Type B pancreatic cell (in vitro differentiated cells): ENCODE measurements around the gene LPAR6. TPM values are rescaled to one million over a fixed set of nuclear protein-coding genes. Genes with fewer than 3 reads are reported as not detected.

Source experiments
- DNase-seq: peaks from one replicate; pipeline ENCODE4 v3.0.0; 2021; ENCODE audit warnings: mixed read lengths; ENCODE audit not compliant: unreplicated experiment; ENCODE audit errors: extremely low spot score
- H3K27ac Mint-ChIP-seq: 2 replicates; pipeline ENCODE4 v1.8.0; 2021; ENCODE audit warnings: mild to moderate bottlenecking, mixed read lengths
- H3K27me3 Mint-ChIP-seq: 2 replicates; pipeline ENCODE4 v1.8.0; 2021; ENCODE audit warnings: mixed read lengths
- H3K36me3 Mint-ChIP-seq: 2 replicates; pipeline ENCODE4 v1.8.0; 2021; ENCODE audit warnings: mixed read lengths
- H3K4me1 Mint-ChIP-seq: one replicate; pipeline ENCODE4 v1.8.0; 2021; ENCODE audit warnings: mixed read lengths; ENCODE audit not compliant: unreplicated experiment
- H3K4me3 Mint-ChIP-seq: 2 replicates; pipeline ENCODE4 v1.8.0; 2021; ENCODE audit warnings: mild to moderate bottlenecking, mixed read lengths
- H3K9me3 Mint-ChIP-seq: 2 replicates; pipeline ENCODE4 v1.8.0; 2021; ENCODE audit warnings: mixed read lengths
- total RNA-seq: library from RNA; stranded (reverse); gene quantifications from 2 replicates; pipeline ENCODE4 v1.2.1, GENCODE V29; 2021; ENCODE audit warnings: low replicate concordance
- TF ChIP-seq, protein P1 (sequence below): fragments of 200-600 bp; sonication (generic); conservative IDR thresholded peaks from 2 replicates; pipeline ENCODE4 v1.5.0; 2021; ENCODE audit warnings: antibody characterized with exemption, mild to moderate bottlenecking

LPAR6 gene
- total RNA-seq, 1 donor from 2014 or later = 10.1 TPM

DNA sequence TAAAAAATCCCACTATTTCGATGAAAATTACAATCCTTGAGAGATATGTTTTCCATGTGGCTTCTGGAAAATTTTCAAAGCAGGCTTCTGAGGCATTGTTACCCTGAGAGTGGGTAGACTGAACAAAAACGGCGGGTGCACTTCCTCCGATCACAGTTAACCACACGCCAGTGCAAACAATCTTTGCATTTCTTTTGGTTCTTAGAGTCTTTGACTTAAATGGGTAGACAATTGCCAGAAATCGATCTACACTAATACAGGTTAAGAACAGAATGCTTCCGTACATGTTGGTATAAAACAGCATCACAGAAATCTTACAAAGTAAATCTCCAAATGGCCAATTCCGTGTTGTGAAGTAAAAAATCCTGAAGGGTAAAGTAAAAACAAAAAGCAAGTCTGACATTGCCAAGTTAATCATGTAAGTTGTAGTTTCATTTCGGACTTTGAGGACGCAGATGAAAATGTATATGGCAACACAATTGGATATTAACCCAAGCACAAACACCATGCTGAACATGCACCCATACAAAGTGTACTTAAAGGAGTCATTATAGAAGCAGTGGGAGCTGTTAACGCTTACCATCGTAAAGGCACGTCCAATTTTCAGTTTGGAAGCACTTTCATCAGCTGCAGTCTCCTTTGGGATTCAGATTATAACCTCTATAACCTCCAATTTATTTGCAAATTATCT is 927 bp downstream of the LPAR6 start:
- Mint-ChIP-seq H3K27ac (peak overlapping the region; percentile 88), H3K4me1 (peaks cover 22% of the 10 kb centered on the region), H3K27me3 (no peaks in the 10 kb centered on the region), H3K36me3 (peaks cover 15% of the 10 kb centered on the region), H3K9me3 (peaks cover 4% of the 10 kb centered on the region), H3K4me3 (peak overlapping the region; percentile 95)
- DNase-seq = no peak
- TF ChIP-seq, protein P1, sequence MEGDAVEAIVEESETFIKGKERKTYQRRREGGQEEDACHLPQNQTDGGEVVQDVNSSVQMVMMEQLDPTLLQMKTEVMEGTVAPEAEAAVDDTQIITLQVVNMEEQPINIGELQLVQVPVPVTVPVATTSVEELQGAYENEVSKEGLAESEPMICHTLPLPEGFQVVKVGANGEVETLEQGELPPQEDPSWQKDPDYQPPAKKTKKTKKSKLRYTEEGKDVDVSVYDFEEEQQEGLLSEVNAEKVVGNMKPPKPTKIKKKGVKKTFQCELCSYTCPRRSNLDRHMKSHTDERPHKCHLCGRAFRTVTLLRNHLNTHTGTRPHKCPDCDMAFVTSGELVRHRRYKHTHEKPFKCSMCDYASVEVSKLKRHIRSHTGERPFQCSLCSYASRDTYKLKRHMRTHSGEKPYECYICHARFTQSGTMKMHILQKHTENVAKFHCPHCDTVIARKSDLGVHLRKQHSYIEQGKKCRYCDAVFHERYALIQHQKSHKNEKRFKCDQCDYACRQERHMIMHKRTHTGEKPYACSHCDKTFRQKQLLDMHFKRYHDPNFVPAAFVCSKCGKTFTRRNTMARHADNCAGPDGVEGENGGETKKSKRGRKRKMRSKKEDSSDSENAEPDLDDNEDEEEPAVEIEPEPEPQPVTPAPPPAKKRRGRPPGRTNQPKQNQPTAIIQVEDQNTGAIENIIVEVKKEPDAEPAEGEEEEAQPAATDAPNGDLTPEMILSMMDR = no peak

DNA sequence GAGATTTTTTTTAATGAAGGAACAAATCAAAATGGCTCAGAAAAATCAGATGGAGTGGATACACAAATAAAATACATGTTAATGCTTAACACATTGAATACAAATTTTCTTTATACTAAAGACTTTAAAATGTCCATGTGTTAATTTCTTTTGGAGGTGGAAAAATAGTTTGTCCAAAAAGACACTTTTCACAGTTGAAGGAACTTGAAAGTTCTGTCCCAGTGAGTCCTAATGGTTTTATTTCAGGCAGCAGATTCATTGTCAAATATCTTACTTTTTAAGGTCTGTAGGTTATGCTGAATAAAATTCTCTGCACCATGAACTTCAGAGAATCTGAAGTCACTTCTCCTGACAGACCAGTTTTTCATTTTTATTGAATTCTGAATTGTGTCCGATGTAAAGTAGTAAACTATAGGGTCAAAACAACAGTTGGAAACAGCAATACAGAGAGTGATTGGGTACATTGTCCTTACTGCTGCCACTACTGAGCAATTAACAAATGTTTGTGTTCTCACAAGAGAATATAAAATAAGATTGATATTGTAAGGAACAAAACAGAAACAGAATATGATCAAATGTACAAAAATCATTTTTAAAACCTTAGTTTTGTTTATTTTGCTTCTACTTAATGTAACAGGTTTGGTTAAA is 1.6 kb downstream of the LPAR6 start:
- Mint-ChIP-seq H3K27ac (peak overlapping the region; percentile 63), H3K4me3 (peak overlapping the region; percentile 95)

DNA sequence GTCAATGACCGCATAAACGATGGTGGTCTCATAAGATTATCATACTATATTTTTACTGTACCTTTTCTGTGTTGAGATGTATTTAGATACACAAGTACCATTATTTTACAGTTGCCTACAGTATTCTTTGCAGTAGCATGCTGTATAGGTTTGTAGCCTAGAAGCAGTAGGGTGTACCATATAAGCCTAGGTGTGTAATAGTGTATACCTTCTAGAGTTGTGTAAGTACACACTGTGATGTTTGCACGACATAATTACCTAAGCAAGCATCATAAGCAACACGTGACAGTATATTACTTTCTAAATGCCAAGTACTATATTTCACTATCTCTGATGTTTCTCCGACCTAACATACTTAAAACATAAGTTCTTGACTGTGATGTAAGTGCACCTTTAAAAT is 2.7 kb downstream of the LPAR6 start:
- H3K27ac Mint-ChIP-seq = no peak overlapping the region

More for the DNA sequence above, 1.6 kb downstream of the LPAR6 start:
- DNase-seq = no peak
- Mint-ChIP-seq H3K4me1 (peaks cover 22% of the 10 kb centered on the region), H3K36me3 (peaks cover 15% of the 10 kb centered on the region), H3K9me3 (peaks cover 4% of the 10 kb centered on the region), H3K27me3 (no peaks in the 10 kb centered on the region)
- TF ChIP-seq, protein P1 = no peak

DNA sequence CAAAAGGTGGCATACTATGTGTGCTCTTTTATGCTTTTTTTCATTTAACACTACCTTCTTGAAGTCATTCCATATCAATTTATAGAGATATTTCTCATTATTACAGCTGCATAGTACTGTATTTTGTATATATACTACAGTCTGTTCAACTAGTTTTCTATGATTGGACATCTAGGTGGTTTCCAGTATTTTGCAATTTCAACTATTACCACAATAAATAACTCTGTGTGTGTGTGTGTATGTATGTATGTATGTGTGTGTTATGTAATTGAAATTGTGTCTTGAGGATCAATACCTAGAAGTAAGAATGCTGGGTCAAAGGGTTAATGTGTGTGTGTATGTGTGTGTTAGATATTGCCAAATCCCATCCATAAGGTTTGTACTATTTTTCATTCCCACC is 7.0 kb downstream of the LPAR6 start:
- no peaks in the 10 kb centered on the region for H3K9me3 Mint-ChIP-seq
- DNase-seq = no peak
- H3K4me1 Mint-ChIP-seq = peaks cover 18% of the 10 kb centered on the region
- peaks cover 7% of the 10 kb centered on the region for H3K36me3 Mint-ChIP-seq
- H3K27me3 Mint-ChIP-seq = no peaks in the 10 kb centered on the region
- H3K27ac Mint-ChIP-seq = no peak overlapping the region
- TF ChIP-seq, protein P1 = no peak
- H3K4me3 Mint-ChIP-seq = no peak overlapping the region

More for the DNA sequence above, 2.7 kb downstream of the LPAR6 start:
- Mint-ChIP-seq H3K36me3 (peaks cover 7% of the 10 kb centered on the region), H3K4me3 (peak overlapping the region; percentile 66), H3K27me3 (no peaks in the 10 kb centered on the region), H3K9me3 (no peaks in the 10 kb centered on the region), H3K4me1 (peaks cover 22% of the 10 kb centered on the region)
- DNase-seq = no peak
- TF ChIP-seq, protein P1 = no peak

- no peaks in the 10 kb centered on the region for H3K9me3 Mint-ChIP-seq
- H3K27me3 Mint-ChIP-seq = no peaks in the 10 kb centered on the region
- TF ChIP-seq, protein P1 = no peak
- no peak overlapping the region for H3K27ac Mint-ChIP-seq
- peaks cover 7% of the 10 kb centered on the region for H3K36me3 Mint-ChIP-seq
- no peak overlapping the region for H3K4me3 Mint-ChIP-seq
- DNase-seq = no peak
- peaks cover 20% of the 10 kb centered on the region for H3K4me1 Mint-ChIP-seq
Observed at GRCh38 chr13:48404952-48405351, 8.0 kb downstream of the LPAR6 start.
